GM18867 (cell line): ENCODE results near the gene ADRA2B.
"Not testable (repeated sequence)": the region's sequence is repeated elsewhere in the genome, so short reads cannot be mapped to it uniquely, and the experiment has no call there.

Experiments used
- ATAC-seq: cut with Tn5 transposase; IDR thresholded peaks from one replicate; pipeline ENCODE4 v1.9.1; 2021; ENCODE audit warnings: mild to moderate bottlenecking, moderate library complexity; ENCODE audit not compliant: unreplicated experiment

Gene ADRA2B

DNA sequence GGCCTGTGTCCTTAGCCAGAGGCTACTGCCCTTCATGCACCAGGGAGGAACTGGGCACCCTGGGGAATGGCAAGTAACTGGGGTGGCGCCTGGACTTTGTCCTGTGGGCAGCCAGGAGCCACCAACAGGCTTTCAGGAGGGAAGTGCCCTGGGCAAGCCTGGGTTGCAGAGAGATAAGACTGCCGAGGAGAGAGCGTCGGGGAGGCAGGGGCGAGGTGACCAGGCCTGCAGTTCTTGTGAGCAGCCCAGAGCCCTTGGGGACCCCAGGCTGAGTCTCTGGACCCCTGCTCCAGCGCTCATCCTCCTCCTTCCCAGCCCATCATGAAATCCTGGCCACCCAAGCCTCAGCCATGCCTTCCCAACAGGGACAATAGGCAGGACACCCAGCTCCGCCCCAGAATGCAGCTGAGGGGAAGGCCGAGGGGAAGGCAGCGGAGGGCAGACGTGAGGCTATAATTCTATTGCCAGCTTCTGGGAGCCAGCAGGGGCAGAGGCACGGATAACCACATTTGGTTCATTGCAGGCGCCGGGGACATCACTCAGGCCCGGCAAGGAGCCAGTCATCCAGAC, 25.1 kb downstream of the ADRA2B start:
- ATAC-seq = no peak

DNA sequence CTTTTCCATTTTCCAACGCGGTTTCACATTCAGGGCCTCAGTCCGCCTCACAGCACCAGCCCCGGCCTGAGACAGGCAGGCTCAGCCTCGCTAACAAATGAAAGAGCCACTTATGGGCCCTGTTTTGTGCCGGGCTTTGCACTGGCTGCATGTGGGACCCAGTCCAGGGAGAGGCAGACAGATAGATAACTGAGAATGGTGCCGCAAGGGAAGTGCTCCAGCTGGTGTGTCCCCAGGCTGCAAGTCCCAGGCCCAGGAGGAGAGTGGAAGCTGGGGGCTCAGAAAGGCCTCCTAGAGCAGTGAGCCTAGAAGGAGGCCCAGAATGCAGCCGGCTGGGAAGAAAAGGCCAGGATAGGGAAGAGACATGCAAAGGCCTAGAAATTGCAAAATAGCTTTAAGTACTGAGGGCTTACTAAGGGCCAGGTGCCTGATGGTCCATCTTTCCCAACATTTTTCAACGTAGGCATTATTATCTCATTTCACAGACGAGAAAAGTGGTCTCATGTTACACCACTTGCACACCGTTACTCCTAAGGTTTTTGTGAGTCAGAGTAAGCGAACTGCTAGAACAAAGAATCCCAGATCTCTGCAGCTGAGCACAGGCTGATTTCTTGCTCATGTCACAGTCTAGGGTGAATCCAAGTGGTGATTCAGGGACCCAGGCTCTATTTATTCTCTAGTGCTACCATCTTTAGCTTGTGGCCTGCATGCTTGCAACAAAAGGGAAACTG, 26.0 kb downstream of the ADRA2B start:
- no peak for ATAC-seq

DNA sequence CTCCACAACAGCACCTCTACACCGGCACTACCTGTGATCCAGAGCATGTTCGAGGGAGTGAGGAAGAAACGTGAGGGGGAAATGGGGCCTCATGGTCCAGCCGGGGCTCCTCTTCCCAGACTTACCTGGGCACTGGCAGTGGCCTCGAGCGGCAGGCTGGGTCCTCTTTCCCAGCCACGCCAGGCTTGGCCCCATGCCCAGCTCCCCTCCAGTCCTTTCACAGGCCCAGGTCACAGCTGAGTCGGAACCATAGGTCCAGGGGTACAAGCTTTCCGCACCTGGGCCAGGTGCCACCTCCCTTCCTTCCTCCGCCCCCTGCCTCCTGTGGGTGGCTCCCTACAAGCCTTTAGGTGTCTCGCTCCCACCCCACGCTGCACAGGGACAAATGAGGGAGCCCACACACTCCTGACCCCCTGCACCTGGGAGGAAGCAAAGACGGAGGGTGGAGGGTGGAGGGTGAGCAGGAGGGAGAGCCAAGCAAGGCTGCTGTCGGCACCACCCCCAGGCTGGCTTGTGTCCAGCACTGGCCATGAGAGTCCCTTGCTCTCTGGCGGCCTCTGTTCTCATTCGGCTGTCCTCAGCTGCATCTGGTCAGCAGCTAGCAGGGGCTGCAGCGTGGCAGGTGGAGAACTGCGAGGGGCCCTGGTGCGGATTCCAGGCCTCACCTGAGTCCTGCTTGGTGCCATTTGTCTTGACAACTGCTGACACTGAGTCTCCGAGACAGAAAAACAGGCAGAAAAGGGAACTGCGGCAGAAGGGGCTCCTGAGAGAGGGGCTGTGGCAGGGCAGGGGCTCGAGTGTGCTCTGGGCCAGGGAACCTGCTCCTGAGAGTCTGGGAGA, 26.8 kb downstream of the ADRA2B start:
- ATAC-seq = no peak

DNA sequence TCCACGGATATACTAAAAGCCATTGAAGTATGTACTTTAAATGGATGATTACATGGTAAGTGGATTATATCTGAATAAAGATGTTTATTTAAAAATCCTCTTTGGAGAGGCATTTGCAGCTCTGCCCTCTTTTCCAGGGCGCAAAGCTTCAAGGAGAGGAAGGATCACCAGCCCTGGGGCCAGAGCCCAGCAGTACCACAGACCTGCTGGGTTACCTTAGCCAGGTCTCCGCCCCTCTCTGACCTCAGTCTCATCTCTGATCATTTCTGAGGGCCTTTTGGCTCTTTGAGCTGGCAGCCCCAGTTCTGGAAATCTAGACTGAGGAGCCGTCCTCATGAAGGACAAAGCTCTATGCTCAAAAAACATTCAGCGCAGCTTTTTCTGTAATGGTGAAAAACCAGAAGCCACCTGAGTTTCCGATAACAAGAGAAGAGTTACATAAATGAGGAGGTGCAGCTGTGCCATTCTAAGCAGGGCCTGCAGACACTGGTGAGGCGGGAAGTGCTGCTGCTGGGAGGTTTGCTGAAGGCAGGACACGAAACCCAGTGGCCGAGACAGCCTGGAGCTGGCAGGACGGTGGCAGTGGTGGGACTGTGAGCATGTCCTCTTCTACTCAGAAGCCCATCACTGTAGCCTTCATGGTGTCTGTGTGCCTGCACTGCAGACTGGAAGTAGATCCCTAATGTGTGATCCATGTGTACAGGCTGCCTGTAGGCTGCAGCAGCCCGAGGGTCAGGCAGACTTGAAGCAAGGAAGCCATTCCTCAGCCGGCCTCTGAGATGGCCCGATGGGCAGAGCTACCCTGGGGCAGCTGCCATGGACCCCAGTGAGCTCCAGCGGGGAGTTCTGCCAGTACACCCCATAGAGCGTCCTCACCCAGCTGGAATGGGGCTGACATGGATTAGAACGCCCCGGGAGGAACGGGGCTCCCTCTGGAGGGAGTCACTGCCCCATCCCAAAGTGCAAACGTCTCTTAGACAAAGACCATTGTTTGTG, 27.7 kb downstream of the ADRA2B start:
- no peak for ATAC-seq

DNA sequence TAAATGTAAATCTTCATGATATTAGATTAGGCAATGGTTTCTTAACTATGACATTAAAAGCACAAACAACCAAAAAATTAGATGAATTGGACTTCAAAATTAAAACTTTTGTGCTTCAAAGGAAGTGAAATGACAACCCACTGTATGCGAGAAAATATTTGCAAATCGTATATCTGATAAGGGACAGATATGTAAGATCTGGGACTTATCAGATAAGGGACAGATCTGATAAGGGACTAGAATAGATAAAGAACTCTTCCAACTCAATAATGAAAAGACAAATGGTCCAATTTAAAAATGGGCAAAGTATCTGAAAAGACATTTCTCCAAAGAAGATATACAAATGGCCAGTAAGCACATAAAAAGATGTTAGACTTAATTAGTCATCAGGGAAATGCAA, 29.2 kb downstream of the ADRA2B start:
- no peak for ATAC-seq

DNA sequence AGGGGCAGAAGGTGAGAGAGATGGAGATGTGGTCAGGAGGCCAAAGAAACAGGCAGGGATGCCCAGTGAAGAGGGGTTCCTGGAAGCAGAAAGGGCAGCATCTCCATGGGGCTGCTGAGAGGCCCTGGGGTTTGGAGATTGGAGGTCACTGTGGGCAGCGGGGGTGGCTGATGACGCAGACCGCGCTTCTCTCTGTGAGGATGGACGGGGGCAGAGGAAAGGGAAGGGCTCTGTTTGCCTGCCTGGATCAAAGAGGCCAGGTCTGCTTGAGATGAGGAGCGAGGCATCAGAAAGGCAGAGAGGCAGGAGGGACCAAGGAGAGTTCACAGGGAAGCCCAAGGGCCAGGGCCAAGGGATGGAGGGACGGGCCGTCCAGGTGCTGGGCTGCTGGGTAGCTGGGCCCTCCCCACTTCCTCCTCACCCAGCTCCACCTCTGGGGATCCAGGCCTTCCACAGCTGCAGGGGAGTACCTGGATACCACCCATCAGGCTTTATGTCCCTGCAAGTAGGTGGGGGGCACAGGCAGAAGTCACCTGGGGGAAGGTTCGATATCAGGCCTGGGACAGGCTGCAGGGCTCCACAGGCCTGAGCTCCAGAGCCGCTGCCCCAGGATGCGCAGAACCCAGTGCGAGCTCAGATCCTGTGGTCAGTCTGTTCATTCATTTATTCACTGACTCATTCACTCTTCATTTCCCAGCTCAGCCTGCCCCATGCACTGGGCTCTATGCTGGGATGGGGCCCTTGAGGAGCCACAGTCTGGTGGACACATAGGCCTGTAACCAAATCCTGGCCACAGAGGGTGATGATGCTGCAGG, 30.6 kb downstream of the ADRA2B start:
- no peak for ATAC-seq

DNA sequence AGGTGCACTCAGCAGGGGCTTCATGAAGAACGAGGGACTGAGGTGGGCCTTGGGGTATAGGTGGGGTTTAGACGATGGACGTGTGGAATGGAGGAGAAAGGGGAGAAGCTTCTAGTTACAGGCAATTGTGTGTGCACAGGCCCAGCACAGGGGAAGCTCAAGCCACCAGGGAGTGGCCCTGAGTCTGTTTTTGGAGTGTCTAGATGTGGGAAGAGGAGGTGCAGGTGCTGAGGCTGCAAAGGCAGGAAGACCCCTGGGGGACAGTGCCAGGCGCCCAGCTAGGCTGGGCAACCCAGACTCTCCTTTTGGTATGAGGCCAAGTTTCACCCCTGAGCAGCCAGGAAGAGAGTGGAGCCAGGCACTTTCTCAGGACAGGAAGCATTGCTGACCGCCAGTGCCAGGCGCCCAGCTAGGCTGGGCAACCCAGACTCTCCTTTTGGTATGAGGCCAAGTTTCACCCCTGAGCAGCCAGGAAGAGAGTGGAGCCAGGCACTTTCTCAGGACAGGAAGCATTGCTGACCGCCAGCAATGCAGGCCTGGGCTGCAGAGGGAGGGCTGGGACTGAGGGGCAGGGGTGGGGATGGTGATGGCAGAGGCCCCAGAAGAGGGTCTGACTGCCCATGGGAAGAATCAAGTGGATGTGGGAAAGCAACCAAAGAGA, 31.4 kb downstream of the ADRA2B start:
- not testable (repeated sequence) for ATAC-seq

DNA sequence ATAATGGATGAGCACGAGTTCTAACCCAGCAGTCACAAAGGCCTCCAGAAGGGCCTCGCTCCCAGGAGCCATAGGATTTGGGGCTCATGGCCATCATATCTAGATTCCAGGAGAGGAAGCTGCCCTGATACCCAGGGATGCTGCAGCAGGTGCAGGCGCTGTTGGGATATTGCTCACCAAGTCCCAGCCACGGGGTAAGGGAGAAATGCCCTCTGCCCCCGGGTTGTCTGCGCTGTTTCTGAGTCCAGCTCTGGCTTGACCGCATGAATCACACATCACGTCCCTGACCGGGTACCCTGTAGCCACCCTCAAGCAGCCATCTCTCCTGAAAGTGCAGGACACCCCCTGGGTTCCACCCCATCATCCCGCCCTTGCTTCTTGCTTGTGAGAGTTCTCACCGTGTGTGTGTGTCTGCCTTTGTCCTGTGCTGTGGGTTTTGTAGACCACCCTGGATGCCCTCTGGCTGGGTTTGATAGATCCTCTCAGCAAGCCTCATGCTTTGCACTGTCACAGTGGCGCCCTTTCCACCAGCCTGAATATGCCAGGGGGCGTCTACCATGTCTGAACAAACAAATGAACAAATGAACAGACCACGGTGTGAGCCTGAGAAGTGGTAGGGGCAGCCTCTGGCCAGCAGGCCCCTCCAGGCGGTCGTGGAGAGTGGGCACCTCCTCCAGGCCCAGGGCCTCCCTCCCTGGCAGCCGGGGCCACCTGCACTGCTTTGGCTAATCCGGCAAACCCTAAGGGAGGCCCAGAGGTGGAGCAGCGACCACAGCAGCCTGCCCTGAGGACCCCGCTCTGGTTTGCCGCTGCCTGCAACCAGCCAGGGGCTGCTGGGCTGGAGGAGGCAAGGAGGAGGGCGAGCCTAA, 32.1 kb downstream of the ADRA2B start:
- no peak for ATAC-seq

DNA sequence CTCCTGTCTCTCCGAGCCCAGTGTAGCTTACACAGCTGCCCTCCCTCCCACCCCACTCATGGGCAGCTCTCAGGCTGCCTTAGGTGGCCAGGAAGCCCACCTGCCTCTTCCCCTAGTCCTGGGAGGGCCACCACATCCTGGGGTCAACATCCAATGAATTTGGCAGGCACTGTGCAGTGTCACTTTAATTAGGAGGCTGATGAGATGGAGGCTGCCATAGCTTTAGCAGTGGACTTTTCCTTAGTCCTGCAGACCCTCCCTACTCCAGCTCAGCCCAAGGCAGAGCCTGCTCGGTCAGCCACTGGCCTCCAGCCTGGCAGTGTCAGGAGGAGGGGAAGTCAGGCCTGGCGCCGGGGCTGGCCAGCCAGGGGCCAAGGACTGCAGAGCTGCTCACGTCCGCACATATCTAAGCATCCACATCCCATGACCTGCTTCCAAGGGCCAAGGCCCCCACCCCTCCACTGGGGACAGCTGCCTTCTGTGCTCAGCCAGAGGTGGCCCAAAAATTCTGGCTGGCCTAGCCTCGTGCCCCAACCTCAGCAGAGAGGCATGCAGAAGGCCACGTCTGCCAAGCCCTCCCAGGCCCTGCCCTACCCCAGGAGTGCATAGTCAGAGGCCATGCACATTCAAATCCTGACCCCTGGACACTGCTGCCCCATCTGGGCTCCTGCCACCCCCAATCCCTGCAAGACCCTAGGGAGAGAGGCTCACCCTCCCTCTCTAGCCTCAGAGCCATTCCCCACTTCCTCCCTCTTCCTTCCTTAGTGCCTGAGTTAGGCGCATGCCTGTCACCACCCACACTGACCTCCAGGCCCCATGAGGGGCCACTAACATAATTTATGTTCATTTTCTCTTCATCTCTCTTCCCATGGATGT, 33.1 kb downstream of the ADRA2B start:
- no peak for ATAC-seq

DNA sequence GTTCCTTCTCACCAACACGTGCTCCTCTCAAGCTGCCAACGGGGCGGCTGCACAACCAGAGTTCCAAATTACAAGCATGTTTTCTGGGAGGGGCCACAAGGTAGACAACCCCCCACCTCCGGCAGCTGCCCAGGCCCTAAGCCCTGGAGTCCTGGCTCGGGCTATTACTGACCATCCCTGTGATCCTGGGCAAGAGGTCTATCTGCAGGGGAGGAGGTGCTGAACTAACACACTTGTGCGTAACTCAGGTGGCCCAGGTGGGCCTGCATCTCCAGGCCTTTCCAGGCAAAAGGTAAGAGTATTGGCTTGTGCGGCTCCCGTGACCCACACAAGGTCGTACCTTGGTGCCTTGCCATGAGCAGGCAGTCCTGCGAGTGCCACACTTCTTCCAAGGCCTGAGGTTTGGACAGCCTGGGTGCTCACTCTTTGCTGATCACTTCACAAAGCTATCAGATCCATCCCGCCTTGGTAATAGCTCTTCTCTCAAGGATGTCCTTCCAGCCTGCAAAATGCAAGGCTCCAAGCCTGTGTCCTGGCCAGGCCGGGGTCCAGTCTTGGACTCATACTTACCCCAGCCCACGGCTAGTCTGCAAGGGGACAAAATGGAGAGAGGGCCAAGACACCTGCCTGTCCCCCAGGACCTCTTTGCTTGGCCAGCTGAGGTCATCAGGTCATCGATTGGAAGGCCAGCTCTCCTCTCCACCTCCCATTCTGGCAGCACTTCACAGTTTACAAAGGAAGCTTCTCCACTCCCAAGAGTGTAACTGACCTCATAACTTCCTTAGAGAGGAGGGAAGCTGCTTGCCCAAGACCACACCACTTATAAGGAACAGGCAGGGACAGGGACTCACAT, 33.9 kb downstream of the ADRA2B start:
- no peak for ATAC-seq

DNA sequence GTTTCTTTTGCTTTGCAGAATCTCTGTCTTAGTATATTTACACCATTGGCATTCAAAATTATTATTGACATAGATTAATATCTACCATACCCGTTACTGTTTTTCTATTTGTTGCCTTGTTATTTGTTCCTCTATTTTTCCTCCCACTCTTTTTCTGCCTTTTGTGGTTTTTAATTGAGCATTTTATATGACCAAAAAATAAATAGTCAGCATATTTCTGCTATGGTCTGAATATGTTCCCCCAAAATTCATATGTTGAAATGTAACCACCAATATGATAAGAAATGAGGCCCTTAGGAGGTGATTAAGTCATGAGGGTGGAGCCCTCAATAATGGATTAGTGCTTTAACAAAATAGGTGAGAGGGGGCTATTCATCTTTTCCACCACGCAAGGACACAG, 35.3 kb downstream of the ADRA2B start:
- ATAC-seq = no peak

DNA sequence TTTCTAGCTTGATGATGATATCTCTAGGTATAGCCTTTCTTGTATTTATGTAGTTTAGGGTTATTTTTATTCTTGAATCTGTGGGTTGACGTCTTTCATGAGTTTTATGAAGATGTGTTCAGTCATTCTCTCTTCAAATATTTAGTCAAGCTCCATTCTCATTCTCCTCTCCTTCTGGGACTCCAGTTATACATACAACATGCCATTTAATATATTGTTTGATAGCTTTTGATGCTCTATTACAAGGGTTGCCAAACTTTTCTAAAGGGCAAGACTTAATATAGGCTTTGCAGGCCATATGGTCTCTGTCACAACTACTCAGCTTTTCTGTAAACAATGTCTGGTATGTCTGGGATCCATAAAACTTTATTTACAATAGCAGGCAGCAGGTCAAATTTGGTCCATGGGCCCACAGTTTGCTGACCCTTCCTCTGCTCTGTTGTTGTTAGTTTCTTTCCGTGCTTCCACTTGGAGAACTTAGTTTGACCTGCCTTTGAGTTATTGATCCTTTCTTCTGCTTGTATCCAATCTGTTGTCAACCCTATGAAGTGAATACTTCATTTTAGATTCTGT, 41.1 kb downstream of the ADRA2B start:
- ATAC-seq = no peak

DNA sequence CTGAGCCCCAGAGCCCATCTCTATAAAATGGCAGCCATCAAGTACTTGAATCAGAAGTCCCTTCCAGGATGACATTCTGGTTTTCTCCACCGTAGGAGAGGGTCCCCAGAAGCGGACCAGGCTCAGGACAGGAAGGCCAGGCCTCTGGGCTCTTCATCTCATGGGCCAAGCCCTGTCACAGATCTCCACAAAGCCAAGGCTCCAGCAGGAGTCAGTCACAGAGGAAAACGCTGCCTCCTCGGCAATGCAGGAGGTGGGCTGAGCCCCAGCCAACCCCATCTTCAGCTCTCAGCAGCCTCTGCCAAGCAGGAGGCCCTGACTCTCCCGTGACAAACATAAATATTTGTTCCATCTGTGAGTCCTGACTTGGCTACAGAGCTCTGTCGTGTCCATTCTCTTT, 42.2 kb downstream of the ADRA2B start:
- ATAC-seq = no peak

DNA sequence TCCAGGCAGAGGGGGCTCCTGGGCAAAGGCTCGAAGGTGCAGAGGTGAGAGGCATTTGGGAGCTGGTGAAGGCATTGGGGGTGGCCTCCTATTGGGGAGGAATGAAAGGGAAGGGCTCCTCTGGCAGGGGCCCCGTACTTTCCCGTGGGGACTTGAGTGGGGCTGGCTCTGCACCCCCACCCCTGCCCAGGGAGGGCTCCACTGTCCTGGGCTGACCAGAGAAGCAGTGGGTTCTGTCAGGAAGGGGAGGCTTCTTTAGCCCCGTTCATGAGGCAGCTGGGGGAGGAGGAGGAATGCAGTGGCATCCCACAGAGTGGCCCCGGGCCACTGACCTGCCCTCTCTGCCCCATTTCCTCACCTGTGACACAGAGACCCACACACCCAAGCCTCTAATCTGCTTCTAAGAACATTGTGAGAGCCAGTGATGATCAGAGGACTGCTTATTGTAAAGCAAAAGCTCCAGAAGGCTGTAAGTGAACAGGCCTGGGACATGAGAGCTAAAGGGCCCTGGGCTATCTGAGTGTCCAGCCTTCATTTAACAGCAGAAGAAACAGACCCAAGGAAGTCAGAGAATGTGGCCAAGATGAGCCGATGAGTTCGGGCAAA, 43.1 kb downstream of the ADRA2B start:
- no peak for ATAC-seq

DNA sequence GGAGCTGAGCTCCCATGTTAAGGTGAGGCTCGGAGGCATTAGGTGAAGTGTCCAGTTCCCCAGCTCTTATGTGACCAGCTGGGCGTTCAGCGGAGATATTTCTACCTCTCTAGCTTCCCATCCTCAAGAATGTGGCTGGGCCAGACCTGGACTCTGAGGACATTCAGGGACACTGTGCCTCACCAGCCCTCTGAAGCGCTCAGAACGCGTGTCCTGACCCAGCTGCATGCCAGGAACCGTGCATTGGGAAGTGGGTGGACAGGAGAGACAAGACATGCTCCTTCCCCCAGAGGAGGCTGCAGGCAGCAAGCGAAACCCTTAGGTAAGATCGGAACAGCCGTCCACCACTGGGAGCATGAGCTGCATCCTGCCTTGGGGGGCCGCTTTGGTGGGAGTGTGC, 43.6 kb downstream of the ADRA2B start:
- ATAC-seq = no peak

DNA sequence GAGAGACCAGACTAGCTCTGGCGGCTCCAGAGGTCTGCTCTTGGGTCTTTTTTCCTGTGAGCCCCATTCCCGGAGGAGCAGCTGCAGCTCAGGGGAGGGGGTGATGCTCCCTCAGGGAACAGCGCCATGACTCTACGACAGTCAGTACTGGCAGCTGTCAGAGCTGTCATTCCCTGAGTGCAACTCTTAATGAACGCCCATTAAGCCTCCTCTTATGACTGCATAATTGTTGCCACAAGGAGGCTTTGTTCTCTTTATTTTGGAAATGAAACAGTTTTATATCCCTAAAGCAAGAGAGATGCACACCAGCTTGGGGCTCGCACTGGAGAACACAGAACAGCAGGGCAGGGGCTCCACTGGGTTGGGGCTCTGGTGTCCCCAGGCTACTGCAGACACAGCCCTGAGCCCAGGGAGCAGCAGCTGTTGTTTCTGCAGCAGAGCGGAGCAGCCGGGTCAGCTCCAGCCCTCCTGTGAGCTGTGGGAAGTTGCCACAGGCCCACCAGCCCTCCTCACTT, 44.3 kb downstream of the ADRA2B start:
- ATAC-seq = not testable (repeated sequence)
